HEK293 (cell line): ENCODE results near the gene ATP6V0B.
A peak's percentile ranks its signal among the peaks of the same experiment; 100 is the strongest.

Source experiments
- GLIS1 ChIP-seq: fragments of 450-650 bp; formaldehyde crosslinking; IDR thresholded peaks from 2 replicates; pipeline ENCODE4 v1.5.1; 2016; ENCODE audit warnings: missing biosample characterization, missing genetic modification characterization
- HOXC10 ChIP-seq: sonication (generic); formaldehyde crosslinking; IDR thresholded peaks from 2 replicates; pipeline ENCODE4 v1.8.1; 2023; ENCODE audit warnings: mild to moderate bottlenecking, missing genetic modification reagents
- KLF10 ChIP-seq: fragments of 450-650 bp; IDR thresholded peaks from 2 replicates; pipeline ENCODE4 v1.5.1; 2018; ENCODE audit warnings: missing biosample characterization, mild to moderate bottlenecking, missing genetic modification characterization
- SETDB1 ChIP-seq: IDR thresholded peaks from one replicate; pipeline ENCODE4 v1.6.1; 2017; ENCODE audit warnings: mild to moderate bottlenecking, low read length, moderate library complexity, mixed read lengths; ENCODE audit not compliant: insufficient read length
- SP2 ChIP-seq: fragments of 450-650 bp; formaldehyde crosslinking; IDR thresholded peaks from 2 replicates; pipeline ENCODE4 v1.5.1; 2016; ENCODE audit warnings: missing biosample characterization, missing genetic modification characterization
- SP3 ChIP-seq: fragments of 450-650 bp; formaldehyde crosslinking; IDR thresholded peaks from 2 replicates; pipeline ENCODE4 v1.5.1; 2016; ENCODE audit warnings: missing biosample characterization, missing genetic modification characterization
- ZBTB20 ChIP-seq: fragments of 450-650 bp; formaldehyde crosslinking; IDR thresholded peaks from 2 replicates; pipeline ENCODE4 v1.5.1; 2016; ENCODE audit warnings: missing biosample characterization, missing genetic modification characterization
- ZBTB21 ChIP-seq: fragments of 450-650 bp; formaldehyde crosslinking; IDR thresholded peaks from 2 replicates; pipeline ENCODE4 v1.5.1; 2017; ENCODE audit warnings: missing biosample characterization, missing genetic modification characterization
- ZNF157 ChIP-seq: fragments of 450-650 bp; formaldehyde crosslinking; IDR thresholded peaks from 2 replicates; pipeline ENCODE4 v1.5.1; 2016; ENCODE audit warnings: missing biosample characterization, missing genetic modification characterization
- ZNF292 ChIP-seq: fragments of 450-650 bp; formaldehyde crosslinking; IDR thresholded peaks from 2 replicates; pipeline ENCODE4 v1.5.1; 2016; ENCODE audit warnings: low read depth, missing biosample characterization, missing genetic modification characterization, borderline replicate concordance
- ZNF335 ChIP-seq: fragments of 450-650 bp; formaldehyde crosslinking; conservative IDR thresholded peaks from 2 replicates; pipeline ENCODE4 v1.5.1; 2016; ENCODE audit warnings: missing biosample characterization, missing genetic modification characterization
- ZNF423 ChIP-seq: fragments of 450-650 bp; formaldehyde crosslinking; IDR thresholded peaks from 2 replicates; pipeline ENCODE4 v1.5.1; 2016; ENCODE audit warnings: missing biosample characterization, missing genetic modification characterization
- ZNF501 ChIP-seq: fragments of 450-650 bp; formaldehyde crosslinking; IDR thresholded peaks from 2 replicates; pipeline ENCODE4 v1.5.1; 2016; ENCODE audit warnings: missing biosample characterization, missing genetic modification characterization
- ZNF510 ChIP-seq: fragments of 450-650 bp; formaldehyde crosslinking; IDR thresholded peaks from 2 replicates; pipeline ENCODE4 v1.5.1; 2018; ENCODE audit warnings: mild to moderate bottlenecking, missing genetic modification characterization, missing biosample characterization; ENCODE audit not compliant: insufficient replicate concordance
- ZNF558 ChIP-seq: fragments of 450-650 bp; formaldehyde crosslinking; IDR thresholded peaks from 2 replicates; pipeline ENCODE4 v1.5.1; 2016; ENCODE audit warnings: missing biosample characterization, missing genetic modification characterization
- ZNF664 ChIP-seq: fragments of 450-650 bp; formaldehyde crosslinking; IDR thresholded peaks from 2 replicates; pipeline ENCODE4 v1.5.1; 2016; ENCODE audit warnings: missing biosample characterization, missing genetic modification characterization
- ZNF677 ChIP-seq: fragments of 450-650 bp; IDR thresholded peaks from 2 replicates; pipeline ENCODE4 v1.5.0; 2018; ENCODE audit warnings: missing biosample characterization, mild to moderate bottlenecking, missing genetic modification characterization, moderate library complexity
- ZNF701 ChIP-seq: fragments of 450-650 bp; formaldehyde crosslinking; IDR thresholded peaks from 2 replicates; pipeline ENCODE4 v1.5.1; 2016; ENCODE audit warnings: missing biosample characterization, missing genetic modification characterization
- ZNF776 ChIP-seq: fragments of 450-650 bp; formaldehyde crosslinking; IDR thresholded peaks from 2 replicates; pipeline ENCODE4 v1.5.0; 2017; ENCODE audit warnings: missing biosample characterization, missing genetic modification characterization, borderline replicate concordance
- ZNF777 ChIP-seq: fragments of 450-650 bp; formaldehyde crosslinking; IDR thresholded peaks from 2 replicates; pipeline ENCODE4 v1.5.1; 2017; ENCODE audit warnings: missing biosample characterization, missing genetic modification characterization, borderline replicate concordance
- TF ChIP-seq, protein P1 (sequence below): fragments of 450-650 bp; formaldehyde crosslinking; IDR thresholded peaks from 2 replicates; pipeline ENCODE4 v1.5.1; 2016; ENCODE audit warnings: missing biosample characterization, missing genetic modification characterization
- TF ChIP-seq, protein P2 (sequence below): fragments of 450-650 bp; formaldehyde crosslinking; IDR thresholded peaks from 2 replicates; pipeline ENCODE4 v1.5.1; 2016; ENCODE audit warnings: missing biosample characterization, missing genetic modification characterization
- TF ChIP-seq, protein P3 (sequence below): fragments of 450-650 bp; formaldehyde crosslinking; IDR thresholded peaks from 2 replicates; pipeline ENCODE4 v1.5.1; 2016; ENCODE audit warnings: missing biosample characterization, missing genetic modification characterization
- TF ChIP-seq, protein P4 (sequence below): fragments of 450-650 bp; formaldehyde crosslinking; IDR thresholded peaks from 2 replicates; pipeline ENCODE4 v1.5.1; 2016; ENCODE audit warnings: missing biosample characterization, missing genetic modification characterization
- TF ChIP-seq, protein P5 (sequence below): fragments of 450-650 bp; formaldehyde crosslinking; IDR thresholded peaks from 2 replicates; pipeline ENCODE4 v1.5.1; 2016; ENCODE audit warnings: missing biosample characterization, missing genetic modification characterization
- TF ChIP-seq, protein P6 (sequence below): fragments of 450-650 bp; formaldehyde crosslinking; IDR thresholded peaks from 2 replicates; pipeline ENCODE4; 2016; ENCODE audit warnings: missing biosample characterization, missing genetic modification characterization
- TF ChIP-seq, protein P7 (sequence below): fragments of 450-650 bp; formaldehyde crosslinking; IDR thresholded peaks from 2 replicates; pipeline ENCODE4 v1.5.1; 2016; ENCODE audit warnings: missing biosample characterization, missing genetic modification characterization

ATP6V0B gene

DNA sequence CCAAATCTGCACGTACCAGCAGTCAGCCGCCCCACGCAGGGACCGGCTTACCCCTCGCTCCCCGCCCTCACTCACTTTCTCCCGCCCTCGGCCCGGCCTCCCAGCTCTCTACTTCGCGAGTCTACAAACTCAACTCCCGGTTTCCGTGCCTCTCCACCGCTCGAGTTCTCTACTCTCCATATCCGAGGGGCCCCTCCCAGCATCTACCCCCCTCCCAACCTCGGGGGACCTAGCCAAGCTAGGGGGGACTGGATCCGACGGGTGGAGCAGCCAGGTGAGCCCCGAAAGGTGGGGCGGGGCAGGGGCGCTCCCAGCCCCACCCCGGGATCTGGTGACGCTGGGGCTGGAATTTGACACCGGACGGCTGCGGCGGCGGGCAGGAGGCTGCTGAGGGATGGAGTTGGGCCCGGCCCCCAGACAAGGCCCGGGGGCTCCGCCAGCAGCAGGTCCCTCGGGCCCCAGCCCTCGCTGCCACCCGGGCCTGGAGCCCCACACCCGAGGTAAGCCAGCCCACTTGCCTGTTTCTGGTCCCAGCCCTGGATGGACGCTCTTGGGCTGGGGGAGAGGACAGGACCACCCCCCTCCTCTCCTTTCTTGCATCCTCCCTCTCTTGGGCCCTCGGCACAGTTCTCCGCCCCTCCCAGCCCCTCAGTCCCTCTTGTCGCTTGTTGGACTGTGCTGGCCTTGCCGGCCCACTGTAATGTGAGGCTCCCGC lies 41.2 kb upstream of the ATP6V0B start, which contains the start of gene ARTN (continued):
- no peak for TF ChIP-seq SETDB1
- no peak for TF ChIP-seq ZBTB21 (tag by site-specific recombination)
- TF ChIP-seq, protein P1, sequence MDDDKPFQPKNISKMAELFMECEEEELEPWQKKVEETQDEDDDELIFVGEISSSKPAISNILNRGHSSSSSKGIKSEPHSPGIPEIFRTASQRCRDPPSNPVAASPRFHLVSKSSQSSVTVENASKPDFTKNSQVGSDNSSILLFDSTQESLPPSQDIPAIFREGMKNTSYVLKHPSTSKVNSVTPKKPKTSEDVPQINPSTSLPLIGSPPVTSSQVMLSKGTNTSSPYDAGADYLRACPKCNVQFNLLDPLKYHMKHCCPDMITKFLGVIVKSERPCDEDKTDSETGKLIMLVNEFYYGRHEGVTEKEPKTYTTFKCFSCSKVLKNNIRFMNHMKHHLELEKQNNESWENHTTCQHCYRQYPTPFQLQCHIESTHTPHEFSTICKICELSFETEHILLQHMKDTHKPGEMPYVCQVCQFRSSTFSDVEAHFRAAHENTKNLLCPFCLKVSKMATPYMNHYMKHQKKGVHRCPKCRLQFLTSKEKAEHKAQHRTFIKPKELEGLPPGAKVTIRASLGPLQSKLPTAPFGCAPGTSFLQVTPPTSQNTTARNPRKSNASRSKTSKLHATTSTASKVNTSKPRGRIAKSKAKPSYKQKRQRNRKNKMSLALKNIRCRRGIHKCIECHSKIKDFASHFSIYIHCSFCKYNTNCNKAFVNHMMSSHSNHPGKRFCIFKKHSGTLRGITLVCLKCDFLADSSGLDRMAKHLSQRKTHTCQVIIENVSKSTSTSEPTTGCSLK (tag by site-specific recombination) = no peak
- 0 out of 2 replicates have a peak, but pooled peaks have one; percentile 2 for TF ChIP-seq ZNF777 (tag by site-specific recombination)
- TF ChIP-seq, protein P2, sequence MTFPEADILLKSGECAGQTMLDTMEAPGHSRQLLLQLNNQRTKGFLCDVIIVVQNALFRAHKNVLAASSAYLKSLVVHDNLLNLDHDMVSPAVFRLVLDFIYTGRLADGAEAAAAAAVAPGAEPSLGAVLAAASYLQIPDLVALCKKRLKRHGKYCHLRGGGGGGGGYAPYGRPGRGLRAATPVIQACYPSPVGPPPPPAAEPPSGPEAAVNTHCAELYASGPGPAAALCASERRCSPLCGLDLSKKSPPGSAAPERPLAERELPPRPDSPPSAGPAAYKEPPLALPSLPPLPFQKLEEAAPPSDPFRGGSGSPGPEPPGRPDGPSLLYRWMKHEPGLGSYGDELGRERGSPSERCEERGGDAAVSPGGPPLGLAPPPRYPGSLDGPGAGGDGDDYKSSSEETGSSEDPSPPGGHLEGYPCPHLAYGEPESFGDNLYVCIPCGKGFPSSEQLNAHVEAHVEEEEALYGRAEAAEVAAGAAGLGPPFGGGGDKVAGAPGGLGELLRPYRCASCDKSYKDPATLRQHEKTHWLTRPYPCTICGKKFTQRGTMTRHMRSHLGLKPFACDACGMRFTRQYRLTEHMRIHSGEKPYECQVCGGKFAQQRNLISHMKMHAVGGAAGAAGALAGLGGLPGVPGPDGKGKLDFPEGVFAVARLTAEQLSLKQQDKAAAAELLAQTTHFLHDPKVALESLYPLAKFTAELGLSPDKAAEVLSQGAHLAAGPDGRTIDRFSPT (tag by site-specific recombination) = no peak
- TF ChIP-seq, protein P3, sequence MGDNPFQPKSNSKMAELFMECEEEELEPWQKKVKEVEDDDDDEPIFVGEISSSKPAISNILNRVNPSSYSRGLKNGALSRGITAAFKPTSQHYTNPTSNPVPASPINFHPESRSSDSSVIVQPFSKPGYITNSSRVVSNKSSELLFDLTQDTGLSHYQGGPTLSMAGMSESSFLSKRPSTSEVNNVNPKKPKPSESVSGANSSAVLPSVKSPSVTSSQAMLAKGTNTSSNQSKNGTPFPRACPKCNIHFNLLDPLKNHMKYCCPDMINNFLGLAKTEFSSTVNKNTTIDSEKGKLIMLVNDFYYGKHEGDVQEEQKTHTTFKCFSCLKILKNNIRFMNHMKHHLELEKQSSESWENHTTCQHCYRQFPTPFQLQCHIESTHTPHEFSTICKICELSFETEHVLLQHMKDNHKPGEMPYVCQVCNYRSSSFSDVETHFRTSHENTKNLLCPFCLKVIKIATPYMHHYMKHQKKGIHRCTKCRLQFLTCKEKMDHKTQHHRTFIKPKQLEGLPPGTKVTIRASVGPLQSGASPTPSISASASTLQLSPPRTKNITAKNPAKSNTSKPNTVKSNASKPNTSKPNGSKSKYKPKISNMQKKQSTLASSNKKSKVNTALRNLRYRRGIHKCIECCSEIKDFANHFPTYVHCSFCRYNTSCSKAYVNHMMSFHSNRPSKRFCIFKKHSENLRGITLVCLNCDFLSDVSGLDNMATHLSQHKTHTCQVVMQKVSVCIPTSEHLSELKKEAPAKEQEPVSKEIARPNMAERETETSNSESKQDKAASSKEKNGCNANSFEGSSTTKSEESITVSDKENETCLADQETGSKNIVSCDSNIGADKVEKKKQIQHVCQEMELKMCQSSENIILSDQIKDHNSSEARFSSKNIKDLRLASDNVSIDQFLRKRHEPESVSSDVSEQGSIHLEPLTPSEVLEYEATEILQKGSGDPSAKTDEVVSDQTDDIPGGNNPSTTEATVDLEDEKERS (tag by site-specific recombination) = no peak
- peak; percentile 61 for TF ChIP-seq GLIS1 (tag by site-specific recombination)
- peak; percentile 76 for TF ChIP-seq SP3 (tag by site-specific recombination)
- TF ChIP-seq ZNF664 (tag by site-specific recombination) = no peak
- no peak for TF ChIP-seq ZNF701 (tag by site-specific recombination)
- no peak for TF ChIP-seq ZNF776
- peak; percentile 46 for TF ChIP-seq ZBTB20 (tag by site-specific recombination)
- TF ChIP-seq, protein P4, sequence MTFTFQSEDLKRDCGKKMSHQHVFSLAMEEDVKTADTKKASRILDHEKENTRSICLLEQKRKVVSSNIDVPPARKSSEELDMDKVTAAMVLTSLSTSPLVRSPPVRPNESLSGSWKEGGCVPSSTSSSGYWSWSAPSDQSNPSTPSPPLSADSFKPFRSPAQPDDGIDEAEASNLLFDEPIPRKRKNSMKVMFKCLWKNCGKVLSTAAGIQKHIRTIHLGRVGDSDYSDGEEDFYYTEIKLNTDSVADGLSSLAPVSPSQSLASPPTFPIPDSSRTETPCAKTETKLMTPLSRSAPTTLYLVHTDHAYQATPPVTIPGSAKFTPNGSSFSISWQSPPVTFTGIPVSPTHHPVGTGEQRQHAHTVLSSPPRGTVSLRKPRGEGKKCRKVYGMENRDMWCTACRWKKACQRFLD (tag by site-specific recombination) = no peak
- no peak for TF ChIP-seq ZNF423 (tag by site-specific recombination)
- peak; percentile 97 for TF ChIP-seq KLF10 (tag by site-specific recombination)
- TF ChIP-seq, protein P5, sequence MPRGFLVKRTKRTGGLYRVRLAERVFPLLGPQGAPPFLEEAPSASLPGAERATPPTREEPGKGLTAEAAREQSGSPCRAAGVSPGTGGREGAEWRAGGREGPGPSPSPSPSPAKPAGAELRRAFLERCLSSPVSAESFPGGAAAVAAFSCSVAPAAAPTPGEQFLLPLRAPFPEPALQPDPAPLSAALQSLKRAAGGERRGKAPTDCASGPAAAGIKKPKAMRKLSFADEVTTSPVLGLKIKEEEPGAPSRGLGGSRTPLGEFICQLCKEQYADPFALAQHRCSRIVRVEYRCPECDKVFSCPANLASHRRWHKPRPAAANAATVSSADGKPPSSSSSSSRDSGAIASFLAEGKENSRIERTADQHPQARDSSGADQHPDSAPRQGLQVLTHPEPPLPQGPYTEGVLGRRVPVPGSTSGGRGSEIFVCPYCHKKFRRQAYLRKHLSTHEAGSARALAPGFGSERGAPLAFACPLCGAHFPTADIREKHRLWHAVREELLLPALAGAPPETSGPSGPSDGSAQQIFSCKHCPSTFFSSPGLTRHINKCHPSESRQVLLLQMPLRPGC (tag by site-specific recombination) = no peak
- TF ChIP-seq ZNF558 (tag by site-specific recombination) = no peak
- TF ChIP-seq ZNF501 (tag by site-specific recombination) = 0 out of 2 replicates have a peak, but pooled peaks have one; percentile 42
- TF ChIP-seq ZNF510 (tag by site-specific recombination) = no peak
- TF ChIP-seq HOXC10 (CRISPR knock-in tag) = no peak
- TF ChIP-seq, protein P6, sequence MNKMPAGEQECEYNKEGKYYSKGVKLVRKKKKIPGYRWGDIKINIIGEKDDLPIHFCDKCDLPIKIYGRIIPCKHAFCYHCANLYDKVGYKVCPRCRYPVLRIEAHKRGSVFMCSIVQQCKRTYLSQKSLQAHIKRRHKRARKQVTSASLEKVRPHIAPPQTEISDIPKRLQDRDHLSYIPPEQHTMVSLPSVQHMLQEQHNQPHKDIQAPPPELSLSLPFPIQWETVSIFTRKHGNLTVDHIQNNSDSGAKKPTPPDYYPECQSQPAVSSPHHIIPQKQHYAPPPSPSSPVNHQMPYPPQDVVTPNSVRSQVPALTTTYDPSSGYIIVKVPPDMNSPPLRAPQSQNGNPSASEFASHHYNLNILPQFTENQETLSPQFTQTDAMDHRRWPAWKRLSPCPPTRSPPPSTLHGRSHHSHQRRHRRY (tag by site-specific recombination) = no peak
- peak; percentile 71 for TF ChIP-seq SP2 (tag by site-specific recombination)
- no peak for TF ChIP-seq ZNF292 (tag by site-specific recombination)
- no peak for TF ChIP-seq ZNF157 (tag by site-specific recombination)
- TF ChIP-seq, protein P7, sequence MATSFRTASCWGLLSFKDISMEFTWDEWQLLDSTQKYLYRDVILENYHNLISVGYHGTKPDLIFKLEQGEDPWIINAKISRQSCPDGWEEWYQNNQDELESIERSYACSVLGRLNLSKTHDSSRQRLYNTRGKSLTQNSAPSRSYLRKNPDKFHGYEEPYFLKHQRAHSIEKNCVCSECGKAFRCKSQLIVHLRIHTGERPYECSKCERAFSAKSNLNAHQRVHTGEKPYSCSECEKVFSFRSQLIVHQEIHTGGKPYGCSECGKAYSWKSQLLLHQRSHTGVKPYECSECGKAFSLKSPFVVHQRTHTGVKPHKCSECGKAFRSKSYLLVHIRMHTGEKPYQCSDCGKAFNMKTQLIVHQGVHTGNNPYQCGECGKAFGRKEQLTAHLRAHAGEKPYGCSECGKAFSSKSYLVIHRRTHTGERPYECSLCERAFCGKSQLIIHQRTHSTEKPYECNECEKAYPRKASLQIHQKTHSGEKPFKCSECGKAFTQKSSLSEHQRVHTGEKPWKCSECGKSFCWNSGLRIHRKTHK (tag by site-specific recombination) = no peak
- TF ChIP-seq ZNF677 = no peak
- TF ChIP-seq ZNF335 (tag by site-specific recombination) = peak; percentile 93
